HG02610 (cell line): ENCODE measurements around the gene CNOT6L.
A peak's percentile ranks its signal among the peaks of the same experiment; 100 is the strongest.

ENCODE experiments used
- ATAC-seq: cut with Tn5 transposase; IDR thresholded peaks from one replicate; pipeline ENCODE4 v1.9.1; 2021; ENCODE audit warnings: mild to moderate bottlenecking, moderate library complexity; ENCODE audit not compliant: unreplicated experiment

The CNOT6L gene

DNA sequence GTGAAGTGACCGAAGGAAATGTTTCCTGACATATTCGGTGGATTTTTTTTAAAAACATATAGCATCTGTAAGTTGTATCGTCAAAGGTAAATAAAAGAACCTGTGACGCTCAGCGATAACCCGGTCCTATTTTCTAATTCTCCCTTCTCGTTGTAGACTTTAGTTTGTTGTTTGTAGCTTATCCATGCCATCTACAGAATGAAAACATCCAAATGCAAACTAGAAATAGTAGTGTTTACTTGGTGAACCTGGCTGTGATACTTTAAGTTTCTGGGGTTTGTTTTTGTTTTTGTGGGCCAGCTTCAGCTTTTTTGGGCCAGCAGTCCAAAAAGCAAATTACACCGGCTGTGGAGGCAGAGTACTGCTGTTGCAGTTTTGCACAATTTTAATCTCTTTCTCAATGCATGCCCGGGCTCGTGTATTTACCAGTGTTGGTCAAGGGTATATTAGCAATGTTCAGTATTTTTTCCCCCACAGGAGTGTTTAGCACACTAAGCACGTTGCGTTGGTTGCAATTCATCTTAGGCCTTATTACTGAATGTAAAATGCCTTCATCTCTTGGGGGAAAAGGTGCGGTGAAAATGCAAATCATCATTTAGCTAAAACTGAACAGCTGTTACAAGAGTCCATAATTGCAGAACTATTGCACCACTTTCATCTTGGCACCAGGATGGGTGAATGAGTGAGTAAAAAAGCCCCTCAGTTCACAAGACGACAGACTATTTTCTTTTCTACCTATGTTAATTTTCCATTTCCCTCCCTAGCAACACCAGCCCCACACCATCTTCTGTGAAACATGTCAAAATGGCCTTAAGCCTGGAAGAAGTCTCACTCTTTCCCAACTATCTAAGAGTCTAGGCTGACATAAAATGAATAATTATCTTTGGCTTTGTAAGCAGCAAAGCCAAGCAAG, 1.7 kb upstream of the CNOT6L start:
- ATAC-seq = no peak

GRCh38 chr4:77819843-77820648, 878 bp upstream of the CNOT6L start:
- peak; percentile 87 for ATAC-seq

DNA sequence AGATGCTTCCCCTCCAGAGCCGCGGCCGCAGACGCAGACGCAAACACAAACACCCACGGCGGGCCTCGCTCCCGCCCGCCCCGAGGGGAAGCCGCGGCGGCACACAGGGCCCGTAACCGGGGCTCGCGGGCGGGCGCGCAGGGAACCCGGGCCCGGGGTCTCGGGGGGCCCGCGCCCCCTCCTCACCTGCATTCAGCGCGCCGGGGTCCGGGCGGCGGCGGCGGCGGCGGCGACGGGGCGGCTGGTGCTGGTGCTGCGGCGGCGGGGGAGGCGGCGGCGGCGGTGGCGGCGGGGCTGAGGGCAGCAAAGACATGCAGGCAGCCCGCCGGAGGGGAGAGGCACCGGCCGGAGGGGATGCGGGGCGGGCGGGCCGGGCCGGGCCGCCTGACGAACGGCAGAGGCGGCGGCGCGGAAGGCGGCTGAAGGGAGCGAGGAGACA, 255 bp upstream of the CNOT6L start:
- peak; percentile 12 for ATAC-seq

GRCh38 chr4:77818073-77818601, 1.0 kb downstream of the CNOT6L start:
- peak; percentile 19 for ATAC-seq

GRCh38 chr4:77817304-77818072, 1.7 kb downstream of the CNOT6L start:
- ATAC-seq = no peak

GRCh38 chr4:77816546-77816945, 2.6 kb downstream of the CNOT6L start:
- no peak for ATAC-seq

DNA sequence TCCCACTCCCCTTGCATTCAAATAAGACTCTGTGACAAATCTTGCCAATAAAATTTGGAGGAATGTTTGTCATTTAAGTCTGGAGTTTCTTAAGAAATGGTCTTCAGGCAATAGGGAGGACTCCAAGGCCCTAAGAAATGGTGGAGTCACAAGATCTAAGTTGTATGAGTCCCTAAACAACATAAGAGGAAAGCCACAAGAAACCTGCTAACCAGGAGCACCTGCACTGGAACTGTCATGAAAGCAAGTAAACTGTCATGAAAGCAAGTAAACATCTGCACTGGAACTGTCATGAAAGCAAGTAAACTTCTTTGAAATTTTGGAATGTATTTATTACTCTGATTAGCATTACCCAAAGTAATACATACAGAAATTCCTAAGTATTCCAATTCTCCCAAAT, 3.5 kb downstream of the CNOT6L start:
- ATAC-seq = no peak

DNA sequence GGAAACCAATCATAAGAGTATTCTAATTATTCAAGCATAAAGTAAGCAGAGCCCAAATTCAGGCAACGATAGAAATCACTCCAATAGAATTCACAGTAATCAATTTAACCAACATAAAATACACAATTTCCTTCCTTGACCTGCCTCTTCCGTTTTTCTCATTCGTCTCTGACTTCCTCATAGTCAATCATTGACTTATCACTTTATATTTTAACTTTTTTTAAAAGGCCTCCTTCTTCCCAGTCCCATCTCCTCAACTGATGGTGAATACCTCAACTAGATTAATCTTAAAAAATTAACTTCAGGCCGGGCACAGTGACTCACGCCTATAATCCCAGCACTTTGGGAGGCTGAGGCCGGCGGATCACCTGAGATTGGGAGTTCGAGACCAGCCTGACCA, 13.3 kb downstream of the CNOT6L start:
- ATAC-seq = no peak

DNA sequence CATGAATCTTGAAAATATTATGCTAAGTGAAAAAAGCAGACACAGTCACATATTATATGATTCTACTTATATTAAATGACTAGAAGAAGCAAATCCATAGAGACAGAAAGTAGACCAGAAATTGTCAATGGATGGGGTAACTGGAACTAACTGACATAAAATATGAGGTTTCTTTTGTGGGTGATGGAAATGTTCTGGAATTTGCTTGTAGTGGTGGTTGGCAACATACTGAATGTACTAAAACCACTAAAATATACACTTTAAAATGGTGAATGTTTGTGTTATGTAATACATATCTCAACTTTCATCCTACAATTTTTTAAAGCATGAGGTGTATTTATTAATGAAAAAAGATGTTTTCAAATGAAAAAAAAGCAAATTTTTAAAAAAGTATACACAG, 14.7 kb downstream of the CNOT6L start:
- ATAC-seq = no peak

- no peak for ATAC-seq
These were observed 16.8 kb downstream of the CNOT6L start for GRCh38 chr4:77802402-77802801.

GRCh38 chr4:77801260-77801608, 17.9 kb downstream of the CNOT6L start:
- ATAC-seq = no peak

GRCh38 chr4:77800483-77801259, 18.5 kb downstream of the CNOT6L start:
- no peak for ATAC-seq

DNA sequence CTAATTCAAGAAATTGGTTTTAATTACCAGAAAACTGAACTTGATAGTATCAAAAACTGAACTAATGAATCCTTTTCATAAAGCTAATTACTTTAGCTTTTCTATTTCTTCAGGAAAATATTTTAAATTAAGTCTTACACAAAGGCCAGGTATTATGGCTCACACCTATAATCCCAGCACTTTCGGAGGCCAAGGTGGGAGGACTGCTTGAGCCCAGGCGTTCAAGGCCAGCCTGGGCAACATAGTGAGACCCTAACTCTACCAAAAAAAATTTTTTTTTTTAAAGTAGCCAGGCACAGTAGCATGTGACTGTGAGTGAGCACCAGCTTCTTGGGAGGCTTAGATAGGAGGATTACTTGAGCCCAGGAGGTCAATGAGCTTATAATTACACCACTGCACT, 19.1 kb downstream of the CNOT6L start:
- ATAC-seq = no peak

- no peak for ATAC-seq
These were observed 20.8 kb downstream of the CNOT6L start for GRCh38 chr4:77798385-77798784.

DNA sequence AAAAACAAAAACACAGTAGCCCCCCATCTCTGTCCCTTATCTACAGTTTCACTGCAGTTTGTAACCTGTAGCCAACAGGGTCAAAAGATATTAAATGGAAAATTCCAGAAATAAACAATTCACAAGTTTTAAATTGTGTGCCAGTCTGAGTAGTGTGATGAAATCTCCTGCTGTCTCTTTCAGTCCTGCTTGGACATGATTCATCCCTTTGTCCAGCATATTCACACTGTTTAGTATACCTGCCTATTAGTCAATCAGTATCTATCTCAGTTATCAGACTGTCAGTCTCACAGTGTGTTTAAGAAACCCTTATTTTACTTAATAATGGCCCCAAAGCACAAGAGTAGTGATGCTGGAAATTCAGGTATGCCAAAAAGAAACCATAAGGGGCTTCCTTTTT, 21.9 kb downstream of the CNOT6L start:
- no peak for ATAC-seq

- no peak for ATAC-seq
These were observed 23.8 kb downstream of the CNOT6L start for GRCh38 chr4:77795326-77795725.

DNA sequence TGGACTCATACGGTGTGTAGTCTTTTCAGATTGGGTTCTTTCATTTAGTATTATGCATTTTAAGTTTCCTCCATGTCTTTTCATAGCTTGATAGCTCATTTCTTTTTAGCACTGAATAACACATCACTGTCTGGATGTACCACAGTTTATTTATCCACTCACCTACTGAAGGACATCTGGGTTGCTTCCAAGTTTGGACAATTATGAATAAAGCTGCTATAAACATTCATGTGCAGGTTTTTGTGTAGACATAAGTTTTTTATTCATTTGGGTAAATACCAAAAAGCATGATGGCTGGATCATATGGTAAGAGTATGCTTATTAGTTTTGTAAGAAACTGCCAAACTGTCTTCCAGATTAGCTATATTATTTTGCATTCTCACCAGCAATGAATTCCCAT, 29.0 kb downstream of the CNOT6L start:
- ATAC-seq = no peak

- ATAC-seq = no peak
These were observed 30.2 kb downstream of the CNOT6L start for GRCh38 chr4:77788990-77789389.

DNA sequence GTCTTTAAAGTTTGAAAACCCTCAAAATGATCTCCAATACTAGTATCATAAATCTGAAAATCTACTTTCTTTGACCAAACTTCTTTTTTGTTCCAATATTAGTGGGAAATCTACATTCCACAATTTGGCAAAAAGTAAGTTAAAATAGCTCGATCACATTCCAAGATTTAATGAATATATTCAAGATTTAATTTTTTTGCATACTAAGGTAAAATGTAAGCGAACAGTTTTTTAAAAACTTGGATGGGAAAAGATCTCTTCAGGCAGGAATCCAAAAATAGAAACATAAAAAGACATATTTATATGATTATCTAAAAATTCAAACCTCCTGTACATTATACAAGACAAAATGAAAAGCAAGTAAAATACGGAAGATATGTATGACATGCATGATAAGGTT, 31.2 kb downstream of the CNOT6L start:
- ATAC-seq = no peak

- ATAC-seq = no peak
These were observed 33.5 kb downstream of the CNOT6L start for GRCh38 chr4:77785669-77786068.
